B cell (primary cell): ENCODE measurements around the gene SEMA4G. TPM values are rescaled to one million over a fixed set of nuclear protein-coding genes. Genes with fewer than 3 reads are reported as not detected.

Experiments used
- ATAC-seq: fragments of 200-7000 bp; cut with Tn5 transposase; one replicate; pipeline ENCODE4 v1.10.0; 2021; ENCODE audit warnings: low read depth, mild to moderate bottlenecking, moderate number of reproducible peaks, moderate library complexity
- CTCF ChIA-PET: fragments of 350-600 bp; sonication (Branson Sonifier 250); formaldehyde crosslinking; loops from one replicate; lab custom pipeline; 2021; ENCODE audit warnings: antibody characterized with exemption, inconsistent platforms; lab: Charles Lee
- POLR2A ChIA-PET: fragments of 350-600 bp; sonication (Branson Sonifier 250); formaldehyde crosslinking; loops from one replicate; lab custom pipeline; 2021; ENCODE audit warnings: antibody characterized with exemption; lab: Charles Lee
- DNase-seq: peaks from one replicate; pipeline ENCODE4 v3.0.0; 2013
- H2AFZ ChIP-seq: 2 replicates; pipeline ENCODE4 v1.6.1; 2012; ENCODE audit warnings: mild to moderate bottlenecking, low read depth, low read length; ENCODE audit not compliant: insufficient read depth, poor library complexity, severe bottlenecking
- H3K27ac ChIP-seq, 2 donors: 1 replicate in 1 of 2; 2 replicates in 1 of 2; pipeline ENCODE4 v1.5.1; 2012 to 2013; ENCODE audit warnings: low read length in 2 of 2, mild to moderate bottlenecking in 2 of 2, moderate library complexity in 1 of 2
- H3K27me3 ChIP-seq, 4 experiments: fragments of 200-600 bp in 1 of 4; sonication (generic) in 1 of 4; replicated peaks in 1 of 4; 1 replicate in 2 of 4; 2 replicates in 2 of 4; pipeline versions ENCODE4 v1.6.1 to v1.7.0; 2013 to 2016; ENCODE audit warnings: low read length in 3 of 4, mild to moderate bottlenecking in 2 of 4, mixed read lengths in 1 of 4, moderate library complexity in 1 of 4; ENCODE audit not compliant: insufficient read depth in 4 of 4, control insufficient read depth in 3 of 4; ENCODE audit errors: control extremely low read depth in 1 of 4
- H3K36me3 ChIP-seq, 2 experiments: replicated peaks in 1 of 2; 1 replicate in 1 of 2; 2 replicates in 1 of 2; pipeline versions ENCODE4 v1.6.1 to v1.7.1; 2013; ENCODE audit warnings: low read length in 1 of 2; ENCODE audit not compliant: insufficient read depth in 2 of 2, control insufficient read depth in 1 of 2; ENCODE audit errors: control extremely low read depth in 1 of 2, extremely low read depth in 1 of 2
- H3K4me1 ChIP-seq, 2 donors: fragments of 200-600 bp in 1 of 2; sonication (generic) in 1 of 2; 1 replicate in 1 of 2; 2 replicates in 1 of 2; pipeline versions ENCODE4 v1.5.1 to v1.6.1; 2013 to 2017; ENCODE audit warnings: low read length in 2 of 2; ENCODE audit not compliant: control insufficient read depth in 2 of 2, insufficient read depth in 2 of 2
- H3K4me2 ChIP-seq: replicated peaks from 2 replicates; pipeline ENCODE3; 2012; ENCODE audit warnings: mild to moderate bottlenecking, low read depth, low read length; ENCODE audit not compliant: poor library complexity, severe bottlenecking
- H3K4me3 ChIP-seq, 5 experiments: fragments of 200-600 bp in 1 of 5; sonication (generic) in 1 of 5; 1 replicate in 3 of 5; 2 replicates in 2 of 5; pipeline versions ENCODE4 v1.5.1 to v1.7.0; 2011 to 2016; ENCODE audit warnings: low read length in 4 of 5, mild to moderate bottlenecking in 4 of 5, low read depth in 2 of 5, control low read depth in 1 of 5, moderate library complexity in 1 of 5; ENCODE audit not compliant: insufficient read depth in 1 of 5; ENCODE audit errors: control extremely low read depth in 1 of 5, extremely low read depth in 1 of 5
- H3K79me2 ChIP-seq: fragments of 200-600 bp; sonication (generic); one replicate; pipeline ENCODE4 v1.6.0; 2016; ENCODE audit warnings: low read length; ENCODE audit not compliant: control insufficient read depth, insufficient read depth
- H3K9ac ChIP-seq: fragments of 200-600 bp; sonication (generic); 2 replicates; pipeline ENCODE4 v1.6.1; 2017; ENCODE audit warnings: mild to moderate bottlenecking, low read length, moderate library complexity
- H3K9me3 ChIP-seq, 3 donors: one replicate each; pipeline versions ENCODE4 v1.6.1 to v1.7.1; 2013; ENCODE audit warnings: low read length in 2 of 3; ENCODE audit not compliant: control insufficient read depth in 2 of 3, insufficient read depth in 1 of 3; ENCODE audit errors: control extremely low read depth in 1 of 3
- H4K20me1 ChIP-seq: 2 replicates; pipeline ENCODE4 v1.6.0; 2012; ENCODE audit warnings: mild to moderate bottlenecking, low read length; ENCODE audit not compliant: insufficient read depth, control insufficient read depth, poor library complexity, severe bottlenecking
- H3K27ac Mint-ChIP-seq: one replicate; pipeline ENCODE4 v1.8.0; 2021; ENCODE audit warnings: mixed read lengths
- H3K27me3 Mint-ChIP-seq: one replicate; pipeline ENCODE4 v1.8.0; 2021; ENCODE audit warnings: mixed read lengths
- H3K4me1 Mint-ChIP-seq: one replicate; pipeline ENCODE4 v1.8.0; 2021; ENCODE audit warnings: mixed read lengths
- H3K4me3 Mint-ChIP-seq: one replicate; pipeline ENCODE4 v1.8.0; 2021; ENCODE audit warnings: mixed read lengths
- H3K9me3 Mint-ChIP-seq: one replicate; pipeline ENCODE4 v1.8.0; 2022; ENCODE audit warnings: mixed read lengths; ENCODE audit not compliant: insufficient read depth
- CTCF ChIP-seq: fragments of 200-600 bp; IDR thresholded peaks from one replicate; pipeline ENCODE4 v1.8.0; 2022; ENCODE audit warnings: antibody characterized with exemption, mild to moderate bottlenecking
- EZH2 ChIP-seq: IDR thresholded peaks from 2 replicates; pipeline ENCODE4 v1.6.1; 2012; ENCODE audit warnings: borderline replicate concordance, low read depth, mild to moderate bottlenecking, moderate library complexity, low read length; ENCODE audit not compliant: insufficient read depth, poor library complexity, severe bottlenecking
- WGBS: methylation state at CpG from one replicate; pipeline ENCODE4 v1.1.5; 2013; ENCODE audit warnings: missing lambda C conversion rate; ENCODE audit not compliant: insufficient coverage; 5-methylcytosine and 5-hydroxymethylcytosine counted together
- intact Hi-C: fragments of 100-400 bp; cut with micrococcal nuclease; formaldehyde crosslinking; loops from one replicate; pipeline ENCODE4 v1.10.0; 2022
- polyA plus RNA-seq: library from polyadenylated mRNA; depleted of rRNA; stranded (reverse); fragments of >200 nt; gene quantifications from 2 replicates; pipeline ENCODE4 v1.2.3, GENCODE V29; 2012
- total RNA-seq, 2 donors: library from RNA; stranded (reverse); fragments of 120-200 nt in 1 of 2; gene quantifications; 1 replicate in 1 of 2; 2 replicates in 1 of 2; pipeline versions ENCODE4 v1.2.3 to v1.2.4, GENCODE V29; 2013 to 2022

Gene SEMA4G
- total and polyA plus RNA-seq, 2 donors (not counting 1 experiment from before 2014, with no cell fraction given) = 0.84 to 0.96 TPM

- Mint-ChIP-seq H3K27me3 (no peaks in the 10 kb centered on the region), H3K4me1 (peaks cover 29% of the 10 kb centered on the region), H3K4me3 (peak overlapping the region; percentile 95), H3K27ac (peak overlapping the region; percentile 96), H3K9me3 (no peaks in the 10 kb centered on the region)
- Histone ChIP-seq H2AFZ (peak overlapping the region; percentile 81), H3K79me2 (no peaks in the 10 kb centered on the region), H3K4me2 (peak overlapping the region; percentile 95), H3K27ac (peak overlapping the region; percentile 84 to 87), H3K36me3 (peaks cover 0 to 9% of the 10 kb centered on the region in 2 experiments), H4K20me1 (peaks cover 25% of the 10 kb centered on the region), H3K4me3 (peak overlapping the region; percentile 37 to 89 (median 86)), H3K9ac (peak overlapping the region; percentile 81), H3K4me1 (peaks cover 22 to 34% of the 10 kb centered on the region in 2 donors), H3K27me3 (peaks cover 0 to 2% (median 0%) of the 10 kb centered on the region in 4 experiments), H3K9me3 (no peaks in the 10 kb centered on the region)
- ATAC-seq (peak; percentile 59), DNase-seq (peak; percentile 88)
- intact Hi-C loops = loop anchor here (1.0 to 5.0 kb wide), 4 partner anchors 14 to 1377 kb away; partner anchors contain the start of genes PDZD7, SFXN3 and SLC25A28
- TF ChIP-seq CTCF (peak; percentile 88), EZH2 (no peak)
- WGBS = under 1% methylated on average over 83 of the region's 83 CpGs
- ChIA-PET CTCF (interaction anchor here (0.7 to 8.4 kb wide), 11 partner anchors 9 to 44 kb away, joined by 3 to 70 read pairs (median 7); partner anchors contain the start of genes MRPL43, SEMA4G and TWNK), POLR2A (interaction anchor here (1.1 to 2.4 kb wide), 2 partner anchors 19 to 86 kb away, joined by 3 to 9 read pairs; partner anchors contain the start of gene SLF2)
Observed at GRCh38 chr10:100998991-100999741, 29.9 kb downstream of the SEMA4G start.
